ENCODE measurements around the gene CACNA1F.

Gene CACNA1F

GRCh38 chrX:49257074-49257790 lies 24.1 kb upstream of the CACNA1F start:
- no peak for DNase-seq

GRCh38 chrX:49256268-49256995 lies 23.3 kb upstream of the CACNA1F start:
- DNase-seq = no peak

- DNase-seq = no peak
Observed at GRCh38 chrX:49254639-49255038, 21.5 kb upstream of the CACNA1F start.

GRCh38 chrX:49251325-49251724 lies 18.2 kb upstream of the CACNA1F start:
- DNase-seq = no peak

- DNase-seq = no peak
Observed at GRCh38 chrX:49250578-49250977, 17.4 kb upstream of the CACNA1F start.

GRCh38 chrX:49250066-49250465 lies 16.9 kb upstream of the CACNA1F start:
- DNase-seq = no peak

GRCh38 chrX:49249616-49250015 lies 16.5 kb upstream of the CACNA1F start:
- no peak for DNase-seq

GRCh38 chrX:49249071-49249470 lies 15.9 kb upstream of the CACNA1F start:
- no peak for DNase-seq

- no peak for DNase-seq
Observed at GRCh38 chrX:49247916-49248811, 15.0 kb upstream of the CACNA1F start.

GRCh38 chrX:49247346-49247745 lies 14.2 kb upstream of the CACNA1F start:
- no peak for DNase-seq

GRCh38 chrX:49246541-49246940 lies 13.4 kb upstream of the CACNA1F start:
- no peak for DNase-seq

- no peak for DNase-seq
Observed at GRCh38 chrX:49244207-49244606, 11.1 kb upstream of the CACNA1F start.

GRCh38 chrX:49243166-49243565 lies 10.0 kb upstream of the CACNA1F start:
- no peak for DNase-seq

GRCh38 chrX:49242545-49243066 lies 9.5 kb upstream of the CACNA1F start:
- DNase-seq = no peak

GRCh38 chrX:49238735-49239134 lies 5.6 kb upstream of the CACNA1F start:
- no peak for DNase-seq

GRCh38 chrX:49237060-49237459 lies 3.9 kb upstream of the CACNA1F start:
- peak; percentile 90 for DNase-seq

- no peak for DNase-seq
Observed at GRCh38 chrX:49233887-49234555, 881 bp upstream of the CACNA1F start.

- no peak for DNase-seq
Observed at GRCh38 chrX:49232525-49232924, 615 bp downstream of the CACNA1F start.

GRCh38 chrX:49231333-49232000 lies 1.7 kb downstream of the CACNA1F start:
- no peak for DNase-seq

- peak; percentile 10 for DNase-seq
Observed at GRCh38 chrX:49230500-49231232, 2.5 kb downstream of the CACNA1F start.

- DNase-seq = no peak
Observed at GRCh38 chrX:49228185-49228584, 5.0 kb downstream of the CACNA1F start.

All from MV-4-11 (cell line).